ENCODE measurements around the gene MBOAT7. TPM values are rescaled to one million over a fixed set of nuclear protein-coding genes. Genes with fewer than 3 reads are reported as not detected.
"Not testable (repeated sequence)": the region's sequence is repeated elsewhere in the genome, so short reads cannot be mapped to it uniquely, and the experiment has no call there.

Gene MBOAT7
- total and polyA plus RNA-seq, 11 donors, result 9.8 to 37.3 (median 19.6) TPM

DNA sequence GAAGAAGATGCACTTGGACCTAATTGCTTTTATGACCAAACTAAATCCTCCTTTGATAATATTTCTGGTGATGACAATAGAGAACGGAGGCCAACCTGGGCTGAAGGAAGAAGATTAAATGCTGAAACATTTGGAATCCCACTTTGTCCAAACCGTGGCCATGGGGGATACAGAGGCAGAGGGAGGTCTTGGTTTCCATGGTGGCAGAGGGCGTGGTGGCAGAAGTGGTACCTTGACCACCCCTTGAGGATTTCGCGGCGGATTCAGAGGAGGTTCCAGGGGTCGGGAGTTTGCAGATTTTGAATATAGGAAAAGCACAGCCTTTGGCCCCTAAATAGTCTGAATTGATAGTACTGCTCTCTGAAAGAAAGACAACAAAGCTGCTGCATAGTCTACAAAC, 40.7 kb upstream of the MBOAT7 start:
- H3K4me1 ChIP-seq, result peaks cover 0 to 3% (median 0%) of the 10 kb centered on the region in 12 donors
- H3K27ac ChIP-seq, result no peak overlapping the region
- peaks cover 0 to 35% (median 0%) of the 10 kb centered on the region in 9 donors for H3K27me3 ChIP-seq
- ATAC-seq (no peak), DNase-seq (no peak)
- intact Hi-C loops (cut with DNase I), result loop anchor here in 7 of 10 donors (2.0 to 5.0 kb wide), 3 partner anchors 58 to 61 kb away; partner anchors contain the start of gene TMC4 (in 1 of the 7)
- H3K9me3 ChIP-seq, result peaks cover 0 to 4% (median 0%) of the 10 kb centered on the region in 12 donors
- TF ChIP-seq, protein P1, sequence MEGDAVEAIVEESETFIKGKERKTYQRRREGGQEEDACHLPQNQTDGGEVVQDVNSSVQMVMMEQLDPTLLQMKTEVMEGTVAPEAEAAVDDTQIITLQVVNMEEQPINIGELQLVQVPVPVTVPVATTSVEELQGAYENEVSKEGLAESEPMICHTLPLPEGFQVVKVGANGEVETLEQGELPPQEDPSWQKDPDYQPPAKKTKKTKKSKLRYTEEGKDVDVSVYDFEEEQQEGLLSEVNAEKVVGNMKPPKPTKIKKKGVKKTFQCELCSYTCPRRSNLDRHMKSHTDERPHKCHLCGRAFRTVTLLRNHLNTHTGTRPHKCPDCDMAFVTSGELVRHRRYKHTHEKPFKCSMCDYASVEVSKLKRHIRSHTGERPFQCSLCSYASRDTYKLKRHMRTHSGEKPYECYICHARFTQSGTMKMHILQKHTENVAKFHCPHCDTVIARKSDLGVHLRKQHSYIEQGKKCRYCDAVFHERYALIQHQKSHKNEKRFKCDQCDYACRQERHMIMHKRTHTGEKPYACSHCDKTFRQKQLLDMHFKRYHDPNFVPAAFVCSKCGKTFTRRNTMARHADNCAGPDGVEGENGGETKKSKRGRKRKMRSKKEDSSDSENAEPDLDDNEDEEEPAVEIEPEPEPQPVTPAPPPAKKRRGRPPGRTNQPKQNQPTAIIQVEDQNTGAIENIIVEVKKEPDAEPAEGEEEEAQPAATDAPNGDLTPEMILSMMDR (IDR thresholded peaks at IDR 0.05), result no peak
- TF ChIP-seq POLR2A (IDR thresholded peaks at IDR 0.05), result no peak
- H3K4me3 ChIP-seq, result no peak overlapping the region
- no peaks in the 10 kb centered on the region for H3K36me3 ChIP-seq
- 74 to 84% (median 81%) methylated on average over 7 of the region's 7 CpGs for WGBS, 4 donors

GRCh38 chr19:54229146-54229545, 39.8 kb upstream of the MBOAT7 start:
- WGBS, 4 donors, result 85 to 91% (median 90%) methylated on average over 8 of the region's 8 CpGs
- intact Hi-C loops (cut with DNase I), result loop anchor here in 1 of 10 donors (2.0 kb wide), 1 partner anchor 60 kb away; no protein-coding TSS in a partner anchor
- TF ChIP-seq, protein P1 (IDR thresholded peaks at IDR 0.05), result no peak
- no peak for TF ChIP-seq POLR2A (IDR thresholded peaks at IDR 0.05)

GRCh38 chr19:54224619-54225018, 35.2 kb upstream of the MBOAT7 start:
- H3K36me3 ChIP-seq; ATAC-seq; H3K27ac ChIP-seq; H3K4me1 ChIP-seq; H3K4me3 ChIP-seq; DNase-seq; H3K9me3 ChIP-seq; intact Hi-C loops (cut with DNase I): not testable (repeated sequence)
- H3K27me3 ChIP-seq, result peaks cover 0 to 32% (median 3%) of the 10 kb centered on the region in 9 donors
- WGBS, 4 donors, result 66 to 81% (median 72%) methylated on average over 9 to 10 of the region's 10 CpGs

More at GRCh38 chr19:54229146-54229545, 39.8 kb upstream of the MBOAT7 start:
- no peak overlapping the region for H3K27ac ChIP-seq
- H3K4me3 ChIP-seq, result no peak overlapping the region
- peaks cover 0 to 3% (median 0%) of the 10 kb centered on the region in 12 donors for H3K4me1 ChIP-seq
- no peaks in the 10 kb centered on the region for H3K36me3 ChIP-seq
- peaks cover 0 to 34% (median 0%) of the 10 kb centered on the region in 9 donors for H3K27me3 ChIP-seq
- no peak for DNase-seq
- peaks cover 0 to 3% (median 0%) of the 10 kb centered on the region in 12 donors for H3K9me3 ChIP-seq
- ATAC-seq, result no peak

DNA sequence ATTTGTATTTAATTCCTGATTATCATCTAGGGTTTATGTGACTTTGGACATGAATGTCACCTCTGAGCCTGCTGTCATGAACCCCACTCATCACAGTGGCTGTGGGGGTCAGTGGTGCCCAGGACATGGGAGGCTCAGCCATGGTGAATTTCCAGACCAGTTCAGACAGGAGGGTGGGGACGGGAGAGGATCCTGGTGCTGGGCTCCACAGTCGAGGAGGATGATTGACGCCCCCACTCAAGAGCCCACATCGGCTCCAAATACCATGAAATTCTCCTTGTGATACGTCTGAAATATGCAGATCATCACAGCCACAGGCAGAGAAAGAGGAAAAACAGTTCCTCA, 34.5 kb upstream of the MBOAT7 start:
- peak in 1 of 4 donors; percentile 20 for ATAC-seq
- WGBS, 4 donors, result 49 to 52% (median 50%) methylated on average over 5 of the region's 5 CpGs
- intact Hi-C loops (cut with DNase I), result loop anchor here in 3 of 10 donors (2.0 kb wide), 2 partner anchors 15 to 23 kb away; no protein-coding TSS in a partner anchor

GRCh38 chr19:54223277-54223936, 34.0 kb upstream of the MBOAT7 start:
- not testable (repeated sequence) for H3K4me1 ChIP-seq, DNase-seq, H3K4me3 ChIP-seq, H3K9me3 ChIP-seq
- Histone ChIP-seq H3K36me3 (peaks cover 0 to 12% (median 0%) of the 10 kb centered on the region in 9 donors), H3K27ac (peak overlapping the region in 1 of 12 donors; percentile 81), H3K27me3 (peaks cover 0 to 28% (median 3%) of the 10 kb centered on the region in 9 donors)
- 37 to 43% (median 42%) methylated on average over 14 of the region's 14 CpGs for WGBS, 4 donors
- peak in 2 of 4 donors; percentile 9 to 24 for ATAC-seq
- intact Hi-C loops (cut with DNase I), result loop anchor here in 3 of 10 donors (2.0 kb wide), 2 partner anchors 15 to 23 kb away; no protein-coding TSS in a partner anchor

More for the DNA sequence above, 34.5 kb upstream of the MBOAT7 start:
- H3K4me1 ChIP-seq, H3K9me3 ChIP-seq, DNase-seq, H3K4me3 ChIP-seq, H3K36me3 ChIP-seq: not testable (repeated sequence)
- H3K27ac ChIP-seq, result peak overlapping the region in 1 of 12 donors; percentile 81
- H3K27me3 ChIP-seq, result peaks cover 0 to 29% (median 3%) of the 10 kb centered on the region in 9 donors
